Measurements from ENCODE around the gene ZDHHC5.

ZDHHC5 gene

GRCh38 chr11:57657194-57658022 is 10.5 kb upstream of the ZDHHC5 start, which contains the start of gene CLP1:
Gene CLP1 (plus strand): TSS chr11:57657762. CDS start chr11:57659477, 1,715 bp downstream.
- peaks cover 7% of the 10 kb centered on the region for H3K36me3 ChIP-seq (ENCODE audit: control insufficient read depth, insufficient read depth, low read length)
- no peaks in the 10 kb centered on the region for H3K9me3 ChIP-seq (ENCODE audit: control insufficient read depth, low read length)
- H3K9ac ChIP-seq (ENCODE audit: low read length) = peak within 1 kb of the TSS; percentile 84
- peaks cover 15% of the 10 kb centered on the region for H3K4me1 ChIP-seq (ENCODE audit: control insufficient read depth, insufficient read depth, low read length)
- H3K27me3 ChIP-seq (ENCODE audit: control insufficient read depth, insufficient read depth, low read length) = no peaks in the 10 kb centered on the region
- H3K4me3 ChIP-seq (ENCODE audit: low read length) = peak within 1 kb of the TSS; percentile 28

- no peaks in the 10 kb centered on the region for H3K9me3 ChIP-seq (ENCODE audit: control insufficient read depth, low read length)
Observed at GRCh38 chr11:57658023-57658361, 9.9 kb upstream of the ZDHHC5 start.

GRCh38 chr11:57659669-57660068 is 8.2 kb upstream of the ZDHHC5 start:
- H3K27me3 ChIP-seq (ENCODE audit: control insufficient read depth, insufficient read depth, low read length) = no peaks in the 10 kb centered on the region
- peaks cover 15% of the 10 kb centered on the region for H3K4me1 ChIP-seq (ENCODE audit: control insufficient read depth, insufficient read depth, low read length)
- H3K4me3 ChIP-seq (ENCODE audit: low read length) = no peak overlapping the region
- no peaks in the 10 kb centered on the region for H3K9me3 ChIP-seq (ENCODE audit: control insufficient read depth, low read length)
- H3K36me3 ChIP-seq (ENCODE audit: control insufficient read depth, insufficient read depth, low read length) = peaks cover 7% of the 10 kb centered on the region
- no peak overlapping the region for H3K9ac ChIP-seq (ENCODE audit: low read length)

More at GRCh38 chr11:57658023-57658361, 9.9 kb upstream of the ZDHHC5 start:
- peak overlapping the region; percentile 43 for H3K9ac ChIP-seq (ENCODE audit: low read length)
- peak overlapping the region; percentile 28 for H3K4me3 ChIP-seq (ENCODE audit: low read length)
- H3K36me3 ChIP-seq (ENCODE audit: control insufficient read depth, insufficient read depth, low read length) = peaks cover 7% of the 10 kb centered on the region
- no peaks in the 10 kb centered on the region for H3K27me3 ChIP-seq (ENCODE audit: control insufficient read depth, insufficient read depth, low read length)
- peaks cover 15% of the 10 kb centered on the region for H3K4me1 ChIP-seq (ENCODE audit: control insufficient read depth, insufficient read depth, low read length)

GRCh38 chr11:57662893-57663292 is 5.0 kb upstream of the ZDHHC5 start:
- H3K4me1 ChIP-seq (ENCODE audit: control insufficient read depth, insufficient read depth, low read length) = peaks cover 16% of the 10 kb centered on the region
- H3K27me3 ChIP-seq (ENCODE audit: control insufficient read depth, insufficient read depth, low read length) = no peaks in the 10 kb centered on the region
- H3K9ac ChIP-seq (ENCODE audit: low read length) = no peak overlapping the region
- peaks cover 7% of the 10 kb centered on the region for H3K36me3 ChIP-seq (ENCODE audit: control insufficient read depth, insufficient read depth, low read length)
- no peaks in the 10 kb centered on the region for H3K9me3 ChIP-seq (ENCODE audit: control insufficient read depth, low read length)
- no peak overlapping the region for H3K4me3 ChIP-seq (ENCODE audit: low read length)

- no peaks in the 10 kb centered on the region for H3K27me3 ChIP-seq (ENCODE audit: control insufficient read depth, insufficient read depth, low read length)
- H3K9me3 ChIP-seq (ENCODE audit: control insufficient read depth, low read length) = no peaks in the 10 kb centered on the region
- H3K9ac ChIP-seq (ENCODE audit: low read length) = no peak overlapping the region
- H3K4me1 ChIP-seq (ENCODE audit: control insufficient read depth, insufficient read depth, low read length) = peaks cover 8% of the 10 kb centered on the region
- H3K4me3 ChIP-seq (ENCODE audit: low read length) = no peak overlapping the region
- H3K36me3 ChIP-seq (ENCODE audit: control insufficient read depth, insufficient read depth, low read length) = peaks cover 7% of the 10 kb centered on the region
Observed at GRCh38 chr11:57663975-57664374, 3.9 kb upstream of the ZDHHC5 start.

- Histone ChIP-seq H3K4me3 (ENCODE audit: low read length) (peak overlapping the region; percentile 85), H3K9ac (ENCODE audit: low read length) (peak overlapping the region; percentile 97), H3K27me3 (ENCODE audit: control insufficient read depth, insufficient read depth, low read length) (no peaks in the 10 kb centered on the region)
Observed at GRCh38 chr11:57667117-57667735, 688 bp upstream of the ZDHHC5 start.

GRCh38 chr11:57668434-57668782 is 494 bp downstream of the ZDHHC5 start:
- H3K9me3 ChIP-seq (ENCODE audit: control insufficient read depth, low read length) = no peaks in the 10 kb centered on the region
- H3K36me3 ChIP-seq (ENCODE audit: control insufficient read depth, insufficient read depth, low read length) = peaks cover 9% of the 10 kb centered on the region

More at GRCh38 chr11:57667117-57667735, 688 bp upstream of the ZDHHC5 start:
- no peaks in the 10 kb centered on the region for H3K36me3 ChIP-seq (ENCODE audit: control insufficient read depth, insufficient read depth, low read length)
- H3K4me1 ChIP-seq (ENCODE audit: control insufficient read depth, insufficient read depth, low read length) = peaks cover 8% of the 10 kb centered on the region
- H3K9me3 ChIP-seq (ENCODE audit: control insufficient read depth, low read length) = no peaks in the 10 kb centered on the region

GRCh38 chr11:57674251-57674650 is 6.3 kb downstream of the ZDHHC5 start:
- Histone ChIP-seq H3K36me3 (ENCODE audit: control insufficient read depth, insufficient read depth, low read length) (peaks cover 9% of the 10 kb centered on the region), H3K9ac (ENCODE audit: low read length) (no peak overlapping the region), H3K9me3 (ENCODE audit: control insufficient read depth, low read length) (no peaks in the 10 kb centered on the region), H3K4me1 (ENCODE audit: control insufficient read depth, insufficient read depth, low read length) (peaks cover 15% of the 10 kb centered on the region), H3K27me3 (ENCODE audit: control insufficient read depth, insufficient read depth, low read length) (no peaks in the 10 kb centered on the region), H3K4me3 (ENCODE audit: low read length) (no peak overlapping the region)

More at GRCh38 chr11:57668434-57668782, 494 bp downstream of the ZDHHC5 start:
- peaks cover 8% of the 10 kb centered on the region for H3K4me1 ChIP-seq (ENCODE audit: control insufficient read depth, insufficient read depth, low read length)
- H3K9ac ChIP-seq (ENCODE audit: low read length) = peak overlapping the region; percentile 97
- peak overlapping the region; percentile 85 for H3K4me3 ChIP-seq (ENCODE audit: low read length)
- no peaks in the 10 kb centered on the region for H3K27me3 ChIP-seq (ENCODE audit: control insufficient read depth, insufficient read depth, low read length)

GRCh38 chr11:57675176-57675941 is 7.4 kb downstream of the ZDHHC5 start:
- Histone ChIP-seq H3K9ac (ENCODE audit: low read length) (no peak overlapping the region), H3K9me3 (ENCODE audit: control insufficient read depth, low read length) (no peaks in the 10 kb centered on the region), H3K4me3 (ENCODE audit: low read length) (no peak overlapping the region), H3K27me3 (ENCODE audit: control insufficient read depth, insufficient read depth, low read length) (no peaks in the 10 kb centered on the region), H3K36me3 (ENCODE audit: control insufficient read depth, insufficient read depth, low read length) (peaks cover 9% of the 10 kb centered on the region), H3K4me1 (ENCODE audit: control insufficient read depth, insufficient read depth, low read length) (peaks cover 26% of the 10 kb centered on the region)

- no peaks in the 10 kb centered on the region for H3K36me3 ChIP-seq (ENCODE audit: control insufficient read depth, insufficient read depth, low read length)
Observed at GRCh38 chr11:57679396-57679795, 11.5 kb downstream of the ZDHHC5 start.

GRCh38 chr11:57680552-57680874 is 12.6 kb downstream of the ZDHHC5 start:
- peaks cover 23% of the 10 kb centered on the region for H3K4me1 ChIP-seq (ENCODE audit: control insufficient read depth, insufficient read depth, low read length)
- H3K9me3 ChIP-seq (ENCODE audit: control insufficient read depth, low read length) = no peaks in the 10 kb centered on the region
- no peak overlapping the region for H3K4me3 ChIP-seq (ENCODE audit: low read length)
- no peaks in the 10 kb centered on the region for H3K27me3 ChIP-seq (ENCODE audit: control insufficient read depth, insufficient read depth, low read length)
- peaks cover 5% of the 10 kb centered on the region for H3K36me3 ChIP-seq (ENCODE audit: control insufficient read depth, insufficient read depth, low read length)
- H3K9ac ChIP-seq (ENCODE audit: low read length) = no peak overlapping the region

More at GRCh38 chr11:57679396-57679795, 11.5 kb downstream of the ZDHHC5 start:
- H3K9me3 ChIP-seq (ENCODE audit: control insufficient read depth, low read length) = no peaks in the 10 kb centered on the region
- H3K9ac ChIP-seq (ENCODE audit: low read length) = no peak overlapping the region
- peaks cover 32% of the 10 kb centered on the region for H3K4me1 ChIP-seq (ENCODE audit: control insufficient read depth, insufficient read depth, low read length)
- no peaks in the 10 kb centered on the region for H3K27me3 ChIP-seq (ENCODE audit: control insufficient read depth, insufficient read depth, low read length)
- H3K4me3 ChIP-seq (ENCODE audit: low read length) = no peak overlapping the region

- peaks cover 18% of the 10 kb centered on the region for H3K4me1 ChIP-seq (ENCODE audit: control insufficient read depth, insufficient read depth, low read length)
- no peak overlapping the region for H3K4me3 ChIP-seq (ENCODE audit: low read length)
- no peaks in the 10 kb centered on the region for H3K9me3 ChIP-seq (ENCODE audit: control insufficient read depth, low read length)
- no peak overlapping the region for H3K9ac ChIP-seq (ENCODE audit: low read length)
- H3K27me3 ChIP-seq (ENCODE audit: control insufficient read depth, insufficient read depth, low read length) = no peaks in the 10 kb centered on the region
- peaks cover 5% of the 10 kb centered on the region for H3K36me3 ChIP-seq (ENCODE audit: control insufficient read depth, insufficient read depth, low read length)
Observed at GRCh38 chr11:57681168-57681567, 13.3 kb downstream of the ZDHHC5 start.
